PC-3 (cell line): ENCODE data around the gene LONRF3.

Experiments
- EZH2 ChIP-seq: fragments of 300-600 bp; sonication (generic); IDR thresholded peaks from one replicate; pipeline ENCODE4 v1.6.1; 2017; ENCODE audit warnings: antibody characterized with exemption, mild to moderate bottlenecking, low read length; ENCODE audit not compliant: unreplicated experiment
- TF ChIP-seq, protein P1 (sequence below): fragments of 300-600 bp; sonication (generic); conservative IDR thresholded peaks from 2 replicates; pipeline ENCODE4 v1.5.1; 2017; ENCODE audit warnings: antibody characterized with exemption, low read depth, mild to moderate bottlenecking, low read length

DNA sequence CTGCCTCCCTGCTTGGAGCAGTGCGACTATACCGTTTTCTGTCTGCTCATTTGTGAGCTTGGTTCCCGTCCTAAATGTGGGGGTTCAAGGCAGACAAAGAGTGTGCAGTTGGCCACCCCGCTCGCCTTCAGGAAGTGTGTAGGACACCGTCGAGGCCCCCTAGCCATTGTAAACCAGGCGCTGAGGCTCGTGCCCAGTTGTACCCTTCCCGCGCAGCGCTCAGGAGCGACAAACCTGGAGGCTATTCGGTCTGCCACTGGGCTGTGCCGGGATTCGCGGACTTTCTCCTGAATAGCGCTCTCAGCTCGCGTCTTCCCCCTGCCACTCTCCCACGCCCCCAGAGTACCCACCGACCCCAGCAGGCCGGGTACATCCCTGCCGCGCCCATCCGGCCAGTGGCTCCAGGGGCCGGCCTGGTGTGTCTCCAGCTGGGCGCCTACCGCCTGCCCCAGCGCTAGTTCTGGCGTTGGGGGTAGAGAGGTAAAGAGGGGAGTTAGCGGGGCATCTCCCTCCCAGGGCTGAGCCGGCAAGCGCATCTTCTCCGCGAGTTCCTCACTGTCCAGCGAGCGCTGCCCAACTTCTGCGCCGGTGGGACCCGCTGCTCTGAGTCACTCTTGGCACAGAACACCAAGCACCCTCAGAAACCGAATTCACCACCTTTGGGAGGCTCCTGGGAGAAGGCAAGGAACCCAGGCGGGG is 880 bp upstream of the LONRF3 start:
- TF ChIP-seq, protein P1, sequence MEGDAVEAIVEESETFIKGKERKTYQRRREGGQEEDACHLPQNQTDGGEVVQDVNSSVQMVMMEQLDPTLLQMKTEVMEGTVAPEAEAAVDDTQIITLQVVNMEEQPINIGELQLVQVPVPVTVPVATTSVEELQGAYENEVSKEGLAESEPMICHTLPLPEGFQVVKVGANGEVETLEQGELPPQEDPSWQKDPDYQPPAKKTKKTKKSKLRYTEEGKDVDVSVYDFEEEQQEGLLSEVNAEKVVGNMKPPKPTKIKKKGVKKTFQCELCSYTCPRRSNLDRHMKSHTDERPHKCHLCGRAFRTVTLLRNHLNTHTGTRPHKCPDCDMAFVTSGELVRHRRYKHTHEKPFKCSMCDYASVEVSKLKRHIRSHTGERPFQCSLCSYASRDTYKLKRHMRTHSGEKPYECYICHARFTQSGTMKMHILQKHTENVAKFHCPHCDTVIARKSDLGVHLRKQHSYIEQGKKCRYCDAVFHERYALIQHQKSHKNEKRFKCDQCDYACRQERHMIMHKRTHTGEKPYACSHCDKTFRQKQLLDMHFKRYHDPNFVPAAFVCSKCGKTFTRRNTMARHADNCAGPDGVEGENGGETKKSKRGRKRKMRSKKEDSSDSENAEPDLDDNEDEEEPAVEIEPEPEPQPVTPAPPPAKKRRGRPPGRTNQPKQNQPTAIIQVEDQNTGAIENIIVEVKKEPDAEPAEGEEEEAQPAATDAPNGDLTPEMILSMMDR: no peak
- TF ChIP-seq EZH2: no peak
